GM18505 (cell line): Measurements from ENCODE around the gene ACBD5.
"Not testable (repeated sequence)": the region's sequence is repeated elsewhere in the genome, so short reads cannot be mapped to it uniquely, and the experiment has no call there.

Source experiments
- ATAC-seq: cut with Tn5 transposase; IDR thresholded peaks from one replicate; pipeline ENCODE4 v1.9.1; 2021; ENCODE audit not compliant: unreplicated experiment
- POLR2A ChIP-seq: IDR thresholded peaks from 4 replicates; pipeline ENCODE4 v1.6.1; 2011; ENCODE audit warnings: borderline replicate concordance; ENCODE audit not compliant: insufficient read depth, insufficient read length; ENCODE audit errors: extremely low read depth

Gene ACBD5

GRCh38 chr10:27225011-27225590, 15.5 kb downstream of the ACBD5 start:
- no peak for TF ChIP-seq POLR2A
- no peak for ATAC-seq

GRCh38 chr10:27223964-27224363, 16.6 kb downstream of the ACBD5 start:
- no peak for TF ChIP-seq POLR2A
- no peak for ATAC-seq

GRCh38 chr10:27207350-27207749, 33.2 kb downstream of the ACBD5 start:
- ATAC-seq = no peak
- no peak for TF ChIP-seq POLR2A

- ATAC-seq = no peak
- no peak for TF ChIP-seq POLR2A
These were observed 36.8 kb downstream of the ACBD5 start for GRCh38 chr10:27203806-27204205.

GRCh38 chr10:27197980-27198620, 42.5 kb downstream of the ACBD5 start:
- TF ChIP-seq POLR2A = no peak
- ATAC-seq = no peak

- no peak for TF ChIP-seq POLR2A
- no peak for ATAC-seq
These were observed 48.3 kb downstream of the ACBD5 start for GRCh38 chr10:27192284-27192683.

GRCh38 chr10:27190508-27190907, 50.1 kb downstream of the ACBD5 start:
- no peak for TF ChIP-seq POLR2A
- ATAC-seq = no peak

GRCh38 chr10:27188897-27189296, 51.7 kb downstream of the ACBD5 start:
- no peak for TF ChIP-seq POLR2A
- ATAC-seq = no peak

- ATAC-seq = no peak
- no peak for TF ChIP-seq POLR2A
These were observed 52.3 kb downstream of the ACBD5 start for GRCh38 chr10:27188259-27188658.

- no peak for TF ChIP-seq POLR2A
- ATAC-seq = no peak
These were observed 70.7 kb downstream of the ACBD5 start for GRCh38 chr10:27169849-27170248.

- TF ChIP-seq POLR2A = no peak
- ATAC-seq = no peak
These were observed 82.2 kb downstream of the ACBD5 start for GRCh38 chr10:27158421-27158820.

GRCh38 chr10:27157150-27157549, 83.4 kb downstream of the ACBD5 start:
- TF ChIP-seq POLR2A = no peak
- no peak for ATAC-seq

GRCh38 chr10:27156566-27156965, 84.0 kb downstream of the ACBD5 start:
- ATAC-seq = not testable (repeated sequence)

GRCh38 chr10:27155066-27155754, 85.4 kb downstream of the ACBD5 start, which contains the start of gene MASTL:
Gene MASTL (plus strand): TSS chr10:27155352. CDS start chr10:27155427, 75 bp downstream.
- peak; percentile 89 for TF ChIP-seq POLR2A
- ATAC-seq = peak; percentile 80

GRCh38 chr10:27153845-27154193, 86.8 kb downstream of the ACBD5 start:
- no peak for TF ChIP-seq POLR2A
- no peak for ATAC-seq

GRCh38 chr10:27153329-27153728, 87.3 kb downstream of the ACBD5 start:
- ATAC-seq = no peak
- TF ChIP-seq POLR2A = no peak
